Vagina (tissue), 2 donors: ENCODE data around the gene DGKD. TPM values are rescaled to one million over a fixed set of nuclear protein-coding genes. Genes with fewer than 3 reads are reported as not detected.

Experiments used
- DNase-seq, 2 donors: peaks; one replicate each; pipeline ENCODE4 v3.0.0-alpha.2; 2017; ENCODE audit errors: extremely low spot score in 2 of 2
- H3K27ac ChIP-seq: fragments of 200-600 bp; sonication (generic); one replicate; pipeline ENCODE4 v1.5.1; 2019
- H3K27me3 ChIP-seq: fragments of 200-600 bp; sonication (generic); one replicate; pipeline ENCODE4 v1.5.1; 2019
- H3K36me3 ChIP-seq, 2 donors: fragments of 200-600 bp; sonication (generic); one replicate each; pipeline ENCODE4 v1.5.1; 2017 to 2019
- H3K4me1 ChIP-seq: fragments of 200-600 bp; sonication (generic); one replicate; pipeline ENCODE4 v1.5.1; 2019
- H3K4me3 ChIP-seq, 2 donors: fragments of 200-600 bp; sonication (generic); 1 replicate in 1 of 2; 2 replicates in 1 of 2; pipeline ENCODE4 v1.5.1; 2016 to 2019
- H3K9me3 ChIP-seq: fragments of 200-600 bp; sonication (generic); one replicate; pipeline ENCODE4 v1.5.1; 2019
- POLR2A ChIP-seq, 2 donors: fragments of 450-650 bp; IDR thresholded peaks; one replicate each; pipeline ENCODE4 v1.6.1; 2017; ENCODE audit warnings: antibody characterized with exemption in 2 of 2, mild to moderate bottlenecking in 2 of 2, moderate library complexity in 2 of 2
- POLR2AphosphoS5 ChIP-seq, 2 donors: sonication (generic); formaldehyde crosslinking; IDR thresholded peaks; one replicate each; pipeline ENCODE4 v1.9.0; 2017; ENCODE audit warnings: antibody characterized with exemption in 2 of 2, mild to moderate bottlenecking in 2 of 2, low read depth in 1 of 2; ENCODE audit not compliant: insufficient read depth in 1 of 2
- intact Hi-C: fragments of 100-400 bp; cut with DNase I; formaldehyde crosslinking; loops from one replicate; pipeline ENCODE4 v1.15.1; 2023
- total RNA-seq: library from RNA; depleted of rRNA; stranded (reverse); fragments of >200 nt; gene quantifications from one replicate; pipeline ENCODE4 v1.2.3, GENCODE V29; 2016
- TF ChIP-seq, protein P1 (sequence below), 3 experiments: fragments of 450-650 bp in 2 of 3; fragments of 200-600 bp in 1 of 3; sonication (generic) in 1 of 3; IDR thresholded peaks; one replicate each; pipeline ENCODE4 v1.5.1; 2017 to 2019; ENCODE audit warnings: antibody characterized with exemption in 3 of 3, mild to moderate bottlenecking in 2 of 3, moderate library complexity in 2 of 3

DGKD gene
- total RNA-seq, 1 donor from 2014 or later = 13.3 TPM

- Histone ChIP-seq H3K4me3 (no peak overlapping the region), H3K27me3 (no peaks in the 10 kb centered on the region), H3K36me3 (no peaks in the 10 kb centered on the region), H3K9me3 (no peaks in the 10 kb centered on the region), H3K4me1 (peaks cover 9% of the 10 kb centered on the region), H3K27ac (no peak overlapping the region)
- DNase-seq = no peak
- TF ChIP-seq POLR2A (IDR thresholded peaks at IDR 0.05) = no peak
- TF ChIP-seq, protein P1, sequence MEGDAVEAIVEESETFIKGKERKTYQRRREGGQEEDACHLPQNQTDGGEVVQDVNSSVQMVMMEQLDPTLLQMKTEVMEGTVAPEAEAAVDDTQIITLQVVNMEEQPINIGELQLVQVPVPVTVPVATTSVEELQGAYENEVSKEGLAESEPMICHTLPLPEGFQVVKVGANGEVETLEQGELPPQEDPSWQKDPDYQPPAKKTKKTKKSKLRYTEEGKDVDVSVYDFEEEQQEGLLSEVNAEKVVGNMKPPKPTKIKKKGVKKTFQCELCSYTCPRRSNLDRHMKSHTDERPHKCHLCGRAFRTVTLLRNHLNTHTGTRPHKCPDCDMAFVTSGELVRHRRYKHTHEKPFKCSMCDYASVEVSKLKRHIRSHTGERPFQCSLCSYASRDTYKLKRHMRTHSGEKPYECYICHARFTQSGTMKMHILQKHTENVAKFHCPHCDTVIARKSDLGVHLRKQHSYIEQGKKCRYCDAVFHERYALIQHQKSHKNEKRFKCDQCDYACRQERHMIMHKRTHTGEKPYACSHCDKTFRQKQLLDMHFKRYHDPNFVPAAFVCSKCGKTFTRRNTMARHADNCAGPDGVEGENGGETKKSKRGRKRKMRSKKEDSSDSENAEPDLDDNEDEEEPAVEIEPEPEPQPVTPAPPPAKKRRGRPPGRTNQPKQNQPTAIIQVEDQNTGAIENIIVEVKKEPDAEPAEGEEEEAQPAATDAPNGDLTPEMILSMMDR (IDR thresholded peaks at IDR 0.05) = peak in 1 of 3 experiments; percentile 9
- no peak for TF ChIP-seq POLR2AphosphoS5 (IDR thresholded peaks at IDR 0.05; ENCODE audit: insufficient read depth in 1 of 2, low read depth in 1 of 2)
- intact Hi-C loops = no loop called here
Observed at GRCh38 chr2:233404222-233404621, 49.9 kb downstream of the DGKD start.

DNA sequence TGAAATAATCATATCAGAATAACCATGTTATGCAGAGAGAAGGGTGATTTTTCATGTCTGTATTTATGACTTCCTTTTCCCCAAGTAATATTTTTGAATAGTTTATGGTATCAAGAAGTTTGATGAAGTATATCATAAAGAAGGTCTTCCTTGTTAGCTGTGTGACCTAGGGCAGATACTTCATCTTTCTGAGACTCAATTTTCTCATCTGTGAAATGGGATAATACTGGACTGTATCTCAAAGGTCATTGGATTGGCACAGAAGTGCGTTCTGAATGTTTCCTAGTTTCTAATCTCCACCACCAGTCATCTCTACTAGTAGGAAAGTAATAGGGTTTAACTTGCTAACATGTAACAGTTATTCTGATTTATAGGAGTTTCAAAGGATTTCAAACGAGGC lies 52.6 kb downstream of the DGKD start:
- no peak overlapping the region for H3K27ac ChIP-seq
- no peaks in the 10 kb centered on the region for H3K36me3 ChIP-seq
- H3K4me1 ChIP-seq = peaks cover 13% of the 10 kb centered on the region
- H3K4me3 ChIP-seq = no peak overlapping the region
- intact Hi-C loops = no loop called here
- TF ChIP-seq POLR2AphosphoS5 (IDR thresholded peaks at IDR 0.05; ENCODE audit: insufficient read depth in 1 of 2, low read depth in 1 of 2) (no peak), POLR2A (IDR thresholded peaks at IDR 0.05) (no peak)
- TF ChIP-seq, protein P1 (IDR thresholded peaks at IDR 0.05) = no peak
- no peaks in the 10 kb centered on the region for H3K9me3 ChIP-seq
- no peaks in the 10 kb centered on the region for H3K27me3 ChIP-seq
- DNase-seq = no peak

DNA sequence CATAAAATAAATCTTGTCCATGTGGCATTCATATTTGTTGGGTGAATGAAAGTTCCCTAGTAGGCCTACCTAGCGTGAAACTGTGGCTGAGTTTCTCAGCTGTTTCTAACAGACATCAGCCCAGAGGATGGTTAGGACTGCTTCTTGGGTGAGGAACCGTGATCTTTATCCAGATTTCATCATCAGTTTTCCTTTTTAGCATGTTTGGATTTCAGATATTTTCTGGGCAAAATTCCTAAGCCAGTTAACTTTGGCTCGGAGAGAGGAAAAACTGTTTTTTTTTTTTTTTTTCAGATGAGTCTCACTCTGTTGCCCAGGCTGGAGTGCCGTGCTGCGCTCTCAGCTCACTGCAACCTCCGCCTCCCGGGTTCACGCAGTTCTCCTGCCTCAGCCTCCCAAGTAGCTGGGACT lies 53.5 kb downstream of the DGKD start:
- H3K4me3 ChIP-seq = no peak overlapping the region
- no peak overlapping the region for H3K27ac ChIP-seq
- H3K9me3 ChIP-seq = no peaks in the 10 kb centered on the region
- TF ChIP-seq POLR2AphosphoS5 (IDR thresholded peaks at IDR 0.05; ENCODE audit: insufficient read depth in 1 of 2, low read depth in 1 of 2) (peak in 1 of 2 donors; percentile 42), POLR2A (IDR thresholded peaks at IDR 0.05) (no peak)
- TF ChIP-seq, protein P1 (IDR thresholded peaks at IDR 0.05) = no peak
- H3K27me3 ChIP-seq = no peaks in the 10 kb centered on the region
- H3K4me1 ChIP-seq = peaks cover 13% of the 10 kb centered on the region
- DNase-seq = no peak
- intact Hi-C loops = no loop called here
- H3K36me3 ChIP-seq = no peaks in the 10 kb centered on the region

GRCh38 chr2:233408366-233409285 lies 54.3 kb downstream of the DGKD start:
- intact Hi-C loops = no loop called here
- no peak overlapping the region for H3K27ac ChIP-seq
- H3K36me3 ChIP-seq = no peaks in the 10 kb centered on the region
- no peaks in the 10 kb centered on the region for H3K27me3 ChIP-seq
- peaks cover 13% of the 10 kb centered on the region for H3K4me1 ChIP-seq
- DNase-seq = no peak
- no peak for TF ChIP-seq POLR2AphosphoS5 (IDR thresholded peaks at IDR 0.05; ENCODE audit: insufficient read depth in 1 of 2, low read depth in 1 of 2)
- no peak overlapping the region for H3K4me3 ChIP-seq
- no peaks in the 10 kb centered on the region for H3K9me3 ChIP-seq

DNA sequence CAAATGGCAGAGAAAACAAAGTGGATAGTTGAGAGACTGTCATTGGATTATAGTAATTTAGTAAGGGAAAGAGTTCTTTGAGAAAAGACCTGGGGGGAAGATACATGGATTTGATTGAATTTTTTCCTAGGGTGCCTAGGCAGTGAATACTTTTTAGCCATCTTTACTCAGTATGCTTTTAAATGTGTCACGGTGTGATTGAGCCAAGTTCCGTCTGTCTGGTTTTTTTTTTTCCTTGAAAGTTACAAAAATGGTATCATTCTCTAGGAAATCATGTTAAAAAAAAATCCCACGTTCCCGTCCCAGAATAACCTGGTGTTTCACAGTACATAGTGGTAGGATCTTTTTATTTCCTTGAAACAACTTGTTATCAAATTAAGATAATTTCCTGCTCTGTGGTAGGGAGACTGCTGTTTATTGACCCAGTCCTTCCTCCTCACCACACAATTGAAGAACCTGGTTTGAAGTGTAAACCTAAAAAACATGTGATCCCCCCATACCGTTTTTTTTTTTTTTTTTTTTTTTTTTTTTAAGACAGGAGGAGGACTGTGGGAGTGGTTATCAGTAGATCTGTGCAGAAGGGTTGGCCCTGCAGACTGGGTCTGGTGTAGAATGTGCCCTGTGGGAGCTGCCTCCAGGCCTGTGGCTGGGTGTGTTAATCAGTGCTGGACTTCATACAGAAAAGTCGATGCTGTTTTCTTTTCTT lies 55.1 kb downstream of the DGKD start:
- intact Hi-C loops = no loop called here
- Histone ChIP-seq H3K4me3 (no peak overlapping the region), H3K27me3 (no peaks in the 10 kb centered on the region), H3K4me1 (peaks cover 13% of the 10 kb centered on the region), H3K27ac (no peak overlapping the region), H3K9me3 (no peaks in the 10 kb centered on the region), H3K36me3 (no peaks in the 10 kb centered on the region)
- TF ChIP-seq, protein P1 (IDR thresholded peaks at IDR 0.05) = no peak
- TF ChIP-seq POLR2A (IDR thresholded peaks at IDR 0.05) (no peak), POLR2AphosphoS5 (IDR thresholded peaks at IDR 0.05; ENCODE audit: insufficient read depth in 1 of 2, low read depth in 1 of 2) (peak in 1 of 2 donors; percentile 61)
- no peak for DNase-seq
